A673 (cell line): ENCODE results near the gene SDF2.

ENCODE experiments used
- CTCF ChIP-seq: fragments of 300-800, 200-600 bp; sonication (generic); conservative IDR thresholded peaks from 2 replicates; pipeline ENCODE4 v1.5.1; 2017; ENCODE audit warnings: low read depth, mild to moderate bottlenecking, antibody characterized with exemption, low read length, moderate library complexity, mixed read lengths
- EZH2 ChIP-seq: fragments of 200-600 bp; sonication (generic); IDR thresholded peaks from 2 replicates; pipeline ENCODE4 v1.6.1; 2017; ENCODE audit warnings: borderline replicate concordance, low read depth, mild to moderate bottlenecking, mixed read lengths, antibody characterized with exemption, low read length; ENCODE audit not compliant: poor library complexity, severe bottlenecking

GRCh38 chr17:28620010-28620409 lies 41.7 kb downstream of the SDF2 start:
- TF ChIP-seq CTCF (no peak), EZH2 (no peak)
